Endothelial cell of umbilical vein (primary cell): ENCODE results near the gene ZNF775. TPM values are rescaled to one million over a fixed set of nuclear protein-coding genes. Genes with fewer than 3 reads are reported as not detected.

Source experiments
- BruUV-seq: library from RNA; stranded (reverse); fragments of 400-500 nt; replicated peaks from 2 replicates; lab custom pipeline; 2021; lab: Mats Ljungman, UMichigan
- CTCF ChIA-PET: fragments of 300-600, 350-600 bp; sonication (Branson Sonifier 250); formaldehyde crosslinking; loops from one replicate; lab custom pipeline; 2021; ENCODE audit warnings: antibody characterized with exemption, inconsistent platforms; lab: Charles Lee
- POLR2A ChIA-PET: fragments of 300-600, 350-600 bp; sonication (Branson Sonifier 250); formaldehyde crosslinking; loops from one replicate; lab custom pipeline; 2021; ENCODE audit warnings: antibody characterized with exemption, inconsistent platforms; lab: Charles Lee
- DNase-seq: peaks from one replicate; pipeline ENCODE4 v3.0.0-alpha.2; 2011; ENCODE audit warnings: low read depth, low spot score
- FAIRE-seq: peaks from 2 replicates; lab custom pipeline; 2011; peaks lifted over from hg19 to GRCh38; lab: Jason Lieb, UNC
- H2AFZ ChIP-seq: 2 replicates; pipeline ENCODE4 v1.6.0; 2012; ENCODE audit warnings: low read depth, low read length, control low read depth, inconsistent platforms
- H3K27ac ChIP-seq: 2 replicates; pipeline ENCODE4 v1.5.1; 2011; ENCODE audit warnings: low read depth, mild to moderate bottlenecking, control low read depth, low read length, moderate library complexity; ENCODE audit not compliant: insufficient read depth
- H3K27me3 ChIP-seq, 2 experiments: 2 replicates each; pipeline versions ENCODE4 v1.6.0 to v1.6.1; 2011; ENCODE audit warnings: low read length in 2 of 2, mixed read lengths in 1 of 2; ENCODE audit not compliant: control insufficient read depth in 2 of 2, insufficient read depth in 2 of 2
- H3K36me3 ChIP-seq, 2 experiments: 2 replicates in 1 of 2; 3 replicates in 1 of 2; pipeline ENCODE4 v1.5.1; 2011; ENCODE audit warnings: low read length in 2 of 2, mild to moderate bottlenecking in 1 of 2, moderate library complexity in 1 of 2; ENCODE audit not compliant: control insufficient read depth in 2 of 2, insufficient read depth in 2 of 2; ENCODE audit errors: extremely low read depth in 1 of 2
- H3K4me1 ChIP-seq: 3 replicates; pipeline ENCODE4 v1.5.1; 2011; ENCODE audit warnings: mild to moderate bottlenecking, low read length; ENCODE audit not compliant: control insufficient read depth, insufficient read depth; ENCODE audit errors: extremely low read depth
- H3K4me2 ChIP-seq: 2 replicates; pipeline ENCODE4 v1.6.1; 2011; ENCODE audit warnings: low read length, control low read depth, mixed read lengths; ENCODE audit not compliant: insufficient read depth
- H3K4me3 ChIP-seq, 3 experiments: fragments of 200-600 bp in 1 of 3; sonication (generic), shearing (Covaris generic) in 1 of 3; replicated peaks in 1 of 3; 2 replicates each; pipeline ENCODE4 v1.5.1; 2011 to 2016; ENCODE audit warnings: control low read depth in 3 of 3, low read length in 3 of 3, mild to moderate bottlenecking in 2 of 3, inconsistent platforms in 1 of 3, low read depth in 1 of 3, moderate library complexity in 1 of 3; ENCODE audit not compliant: insufficient read depth in 1 of 3
- H3K79me2 ChIP-seq: 2 replicates; pipeline ENCODE4 v1.6.0; 2012; ENCODE audit warnings: low read length, inconsistent platforms; ENCODE audit not compliant: control insufficient read depth, insufficient read depth
- H3K9ac ChIP-seq: replicated peaks from 2 replicates; pipeline ENCODE3; 2011; ENCODE audit warnings: low read length, control low read depth; ENCODE audit not compliant: insufficient read depth; ENCODE audit errors: extremely low read depth
- H3K9me1 ChIP-seq: replicated peaks from 3 replicates; pipeline ENCODE4 v1.6.0; 2011; ENCODE audit warnings: mild to moderate bottlenecking, low read length; ENCODE audit not compliant: control insufficient read depth, insufficient read depth; ENCODE audit errors: extremely low read depth
- H3K9me3 ChIP-seq: replicated peaks from 2 replicates; pipeline ENCODE4 v1.5.1; 2012; ENCODE audit warnings: low read length, inconsistent platforms; ENCODE audit not compliant: control insufficient read depth, insufficient read depth
- H4K20me1 ChIP-seq: replicated peaks from 2 replicates; pipeline ENCODE3; 2011; ENCODE audit warnings: mild to moderate bottlenecking, low read length; ENCODE audit not compliant: control insufficient read depth, insufficient read depth; ENCODE audit errors: extremely low read depth
- EZH2 ChIP-seq: IDR thresholded peaks from 2 replicates; pipeline ENCODE4 v1.6.1; 2012; ENCODE audit warnings: borderline replicate concordance, low read depth, mild to moderate bottlenecking, moderate library complexity, low read length, inconsistent platforms; ENCODE audit not compliant: severe bottlenecking
- FOS ChIP-seq: IDR thresholded peaks from 2 replicates; pipeline ENCODE4 v1.6.1; 2011; ENCODE audit warnings: mild to moderate bottlenecking, low read length, moderate library complexity, borderline replicate concordance; ENCODE audit not compliant: insufficient read depth
- GATA2 ChIP-seq: IDR thresholded peaks from 2 replicates; pipeline ENCODE4 v1.7.0; 2011; ENCODE audit warnings: low read depth, mild to moderate bottlenecking, moderate library complexity, mixed read lengths, low read length; ENCODE audit not compliant: insufficient read length, insufficient read depth
- JUN ChIP-seq: IDR thresholded peaks from 2 replicates; pipeline ENCODE4 v1.6.1; 2011; ENCODE audit warnings: borderline replicate concordance, low read depth; ENCODE audit not compliant: insufficient read length, insufficient read depth
- MYC ChIP-seq: IDR thresholded peaks from one replicate; pipeline ENCODE4 v1.6.1; 2011; ENCODE audit warnings: mild to moderate bottlenecking, low read depth, low read length
- POLR2A ChIP-seq: IDR thresholded peaks from 2 replicates; pipeline ENCODE4 v1.6.1; 2012; ENCODE audit warnings: low read depth, mild to moderate bottlenecking, control low read depth, low read length
- POLR2AphosphoS5 ChIP-seq: IDR thresholded peaks from 2 replicates; pipeline ENCODE4 v1.6.1; 2012; ENCODE audit warnings: low read depth, mild to moderate bottlenecking, control low read depth, low read length, moderate library complexity; ENCODE audit not compliant: insufficient read depth
- dilution Hi-C: fragments of 300-500 bp; cut with MboI; formaldehyde crosslinking; loops from one replicate; pipeline ENCODE4 v1.15.0; 2019; ENCODE audit warnings: low sequenced_read_pairs; ENCODE audit not compliant: extremely low pct_ligation_motif_present
- intact Hi-C: fragments of 100-400 bp; cut with micrococcal nuclease; formaldehyde crosslinking; loops from one replicate; pipeline ENCODE4 v1.10.0; 2022
- polyA plus RNA-seq, 4 experiments: library from polyadenylated mRNA; depleted of rRNA in 3 of 4; stranded (reverse) in 3 of 4; unstranded in 1 of 4; fragments of >200 nt; gene quantifications; 2 replicates each; pipeline versions ENCODE4 v1.2.1 to v1.2.3, GENCODE V29; 2011 to 2012; ENCODE audit warnings: missing spikeins in 1 of 4
- total RNA-seq: library from RNA; stranded (reverse); gene quantifications from 2 replicates; pipeline ENCODE4 v1.2.3, GENCODE V29; 2021
- TF ChIP-seq, protein P1 (sequence below): IDR thresholded peaks from 2 replicates; pipeline ENCODE4 v1.6.1; 2011; ENCODE audit not compliant: insufficient read depth, insufficient read length
- TF ChIP-seq, protein P2 (sequence below), 2 donors: IDR thresholded peaks; 1 replicate in 1 of 2; 2 replicates in 1 of 2; pipeline ENCODE4 v1.5.1; 2011; ENCODE audit warnings: low read length in 2 of 2, mild to moderate bottlenecking in 2 of 2, moderate library complexity in 2 of 2, control low read depth in 1 of 2, inconsistent platforms in 1 of 2, low read depth in 1 of 2; ENCODE audit not compliant: insufficient read depth in 1 of 2; ENCODE audit errors: extremely low read depth in 1 of 2

ZNF775 gene
- total and polyA plus RNA-seq, 2 donors (not counting 3 experiments of a cell fraction or from before 2014, with no cell fraction given) = 5.8 to 8.3 TPM

DNA sequence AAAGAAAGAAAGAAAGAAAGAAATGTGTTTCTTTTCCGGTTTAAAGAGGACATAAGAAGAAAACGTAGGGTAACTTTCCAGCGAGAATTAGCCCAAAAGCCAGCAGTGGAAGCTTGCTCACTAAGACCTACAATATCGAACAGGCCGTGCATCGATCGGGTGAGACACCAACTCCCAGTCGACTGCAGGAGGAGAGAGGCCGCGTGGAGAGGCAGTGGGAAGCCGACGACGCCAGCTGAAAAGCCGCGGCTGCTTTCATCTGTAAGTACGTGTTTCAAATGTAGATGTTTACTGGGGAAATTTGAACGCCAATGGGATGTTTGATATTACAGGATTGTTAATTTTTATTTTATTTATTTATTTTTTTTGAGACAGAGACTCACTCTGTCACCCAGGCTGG is 42.7 kb downstream of the ZNF775 start:
- H3K27ac ChIP-seq = no peak overlapping the region
- DNase-seq = no peak
- dilution Hi-C loops = no loop called here
- H3K4me1 ChIP-seq = no peaks in the 10 kb centered on the region
- FAIRE-seq = no peak
- ChIA-PET CTCF (interaction anchor here (0.6 to 1.2 kb wide), 17 partner anchors 9 to 334 kb away, joined by 3 to 24 read pairs (median 4); a partner anchor contains a TSS), POLR2A (no interaction called here)
- no TSS peak for BruUV-seq
- no peak overlapping the region for H3K4me2 ChIP-seq
- no peaks in the 10 kb centered on the region for H3K79me2 ChIP-seq
- no peak overlapping the region for H3K9ac ChIP-seq
- no peaks in the 10 kb centered on the region for H4K20me1 ChIP-seq
- no peak overlapping the region for H3K4me3 ChIP-seq
- no peaks in the 10 kb centered on the region for H3K27me3 ChIP-seq
- H3K36me3 ChIP-seq = no peaks in the 10 kb centered on the region
- H2AFZ ChIP-seq = no peak overlapping the region
- H3K9me1 ChIP-seq = no peaks in the 10 kb centered on the region
- TF ChIP-seq, protein P1, sequence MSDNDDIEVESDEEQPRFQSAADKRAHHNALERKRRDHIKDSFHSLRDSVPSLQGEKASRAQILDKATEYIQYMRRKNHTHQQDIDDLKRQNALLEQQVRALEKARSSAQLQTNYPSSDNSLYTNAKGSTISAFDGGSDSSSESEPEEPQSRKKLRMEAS = no peak
- no peak for TF ChIP-seq MYC
- TF ChIP-seq, protein P2, sequence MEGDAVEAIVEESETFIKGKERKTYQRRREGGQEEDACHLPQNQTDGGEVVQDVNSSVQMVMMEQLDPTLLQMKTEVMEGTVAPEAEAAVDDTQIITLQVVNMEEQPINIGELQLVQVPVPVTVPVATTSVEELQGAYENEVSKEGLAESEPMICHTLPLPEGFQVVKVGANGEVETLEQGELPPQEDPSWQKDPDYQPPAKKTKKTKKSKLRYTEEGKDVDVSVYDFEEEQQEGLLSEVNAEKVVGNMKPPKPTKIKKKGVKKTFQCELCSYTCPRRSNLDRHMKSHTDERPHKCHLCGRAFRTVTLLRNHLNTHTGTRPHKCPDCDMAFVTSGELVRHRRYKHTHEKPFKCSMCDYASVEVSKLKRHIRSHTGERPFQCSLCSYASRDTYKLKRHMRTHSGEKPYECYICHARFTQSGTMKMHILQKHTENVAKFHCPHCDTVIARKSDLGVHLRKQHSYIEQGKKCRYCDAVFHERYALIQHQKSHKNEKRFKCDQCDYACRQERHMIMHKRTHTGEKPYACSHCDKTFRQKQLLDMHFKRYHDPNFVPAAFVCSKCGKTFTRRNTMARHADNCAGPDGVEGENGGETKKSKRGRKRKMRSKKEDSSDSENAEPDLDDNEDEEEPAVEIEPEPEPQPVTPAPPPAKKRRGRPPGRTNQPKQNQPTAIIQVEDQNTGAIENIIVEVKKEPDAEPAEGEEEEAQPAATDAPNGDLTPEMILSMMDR (IDR thresholded peaks at IDR 0.05; ENCODE audit: extremely low read depth in 1 of 2, insufficient read depth in 1 of 2, low read depth in 1 of 2, low read length in 2 of 2) = no peak
- no peak for TF ChIP-seq GATA2
- no peak for TF ChIP-seq POLR2A
- TF ChIP-seq POLR2AphosphoS5 = no peak
- TF ChIP-seq JUN = no peak
- TF ChIP-seq FOS = no peak
- TF ChIP-seq EZH2 = no peak
- H3K9me3 ChIP-seq = no peaks in the 10 kb centered on the region
- intact Hi-C loops = loop anchor here (1.0 to 2.0 kb wide), 5 partner anchors 43 to 455 kb away; partner anchors contain the start of gene ZNF775
